GM19025 (cell line): ENCODE data around the gene SNX33.
"Not testable (repeated sequence)": the region's sequence is repeated elsewhere in the genome, so short reads cannot be mapped to it uniquely, and the experiment has no call there.

Source experiments
- ATAC-seq: cut with Tn5 transposase; IDR thresholded peaks from one replicate; pipeline ENCODE4 v1.9.1; 2021; ENCODE audit warnings: mild to moderate bottlenecking, low read depth, moderate library complexity; ENCODE audit not compliant: unreplicated experiment

SNX33 gene

DNA sequence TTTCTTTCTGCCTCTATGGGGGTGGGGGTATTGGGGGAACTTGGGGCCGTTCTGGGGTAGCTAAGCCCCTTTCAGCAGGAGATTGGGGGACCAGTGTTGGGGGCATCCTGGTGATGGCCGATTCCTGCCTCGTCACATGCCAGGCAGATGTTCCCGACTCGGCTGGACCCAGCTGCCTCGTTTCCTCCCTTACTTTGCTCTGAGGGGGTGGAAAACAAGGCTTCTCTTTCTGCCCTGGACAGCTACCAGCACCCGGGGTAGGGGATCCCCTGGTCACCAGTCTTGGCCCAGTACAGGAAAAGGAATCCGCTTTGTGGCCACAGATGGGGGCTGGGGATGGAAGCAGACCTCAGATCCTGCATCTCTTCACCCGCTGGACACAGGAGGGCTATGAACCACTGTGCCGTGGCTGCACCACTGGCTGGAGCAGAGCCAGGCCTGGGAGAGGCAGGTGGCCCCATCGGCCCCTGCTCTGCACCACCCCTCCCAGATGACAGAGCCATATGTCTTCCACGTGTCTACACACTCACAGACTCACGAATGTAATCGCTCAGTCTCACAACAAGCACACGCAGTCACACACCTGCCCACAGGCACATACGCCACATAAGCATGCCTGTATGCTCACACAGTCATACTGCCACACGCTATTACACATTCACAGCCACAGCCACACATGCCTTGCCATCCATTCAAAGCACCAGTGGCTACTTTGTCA lies 12.4 kb downstream of the SNX33 start:
- no peak for ATAC-seq

DNA sequence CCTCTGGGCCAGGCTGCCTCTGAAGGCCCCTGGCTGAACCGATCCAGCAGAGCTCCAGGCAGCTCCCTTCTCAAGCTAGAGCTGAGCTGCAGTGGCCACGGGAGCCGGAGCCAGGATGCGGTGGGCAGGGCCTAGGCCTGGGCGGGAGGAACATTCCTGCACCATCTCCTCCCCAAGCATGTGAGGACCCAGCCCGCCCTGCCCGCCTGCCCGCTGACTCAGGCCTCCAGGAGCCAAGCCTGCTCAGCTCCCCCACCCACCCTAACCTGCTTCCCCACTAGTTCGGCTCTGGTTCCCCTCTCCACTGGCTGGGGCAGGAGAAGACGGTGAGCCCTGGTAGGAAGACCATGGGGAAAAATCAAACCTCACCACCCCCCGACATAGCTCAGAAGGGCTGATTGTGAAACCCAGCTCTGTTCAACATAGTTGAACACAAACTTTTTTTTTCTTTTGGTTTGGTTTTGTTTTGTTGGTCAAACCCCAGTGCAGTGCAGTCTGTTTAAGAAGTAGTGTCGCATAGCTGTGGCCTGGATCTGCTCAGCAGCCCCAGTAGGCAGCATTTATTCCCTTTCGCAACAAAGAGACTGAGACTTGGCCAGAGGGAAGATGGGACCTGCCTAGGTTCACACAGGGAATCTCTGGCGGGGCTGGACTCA lies 13.5 kb downstream of the SNX33 start:
- no peak for ATAC-seq

DNA sequence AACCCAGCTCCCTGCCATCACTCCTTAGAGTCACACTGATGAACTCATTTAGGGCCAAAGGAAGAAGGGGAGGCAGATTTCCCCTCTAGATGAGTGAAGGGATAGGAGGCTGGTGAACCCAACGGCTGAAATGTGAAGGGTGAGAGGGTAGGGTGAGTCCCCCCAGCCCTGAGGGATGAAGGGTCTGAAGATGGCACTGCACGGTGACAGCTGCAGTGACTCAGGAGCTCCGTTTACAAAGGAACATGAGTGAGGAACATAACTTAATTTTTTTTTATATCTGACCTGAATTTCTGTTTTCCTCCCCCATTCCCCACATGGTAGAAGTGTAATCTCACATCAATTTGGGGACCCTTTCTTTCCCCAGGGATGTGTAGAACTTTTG lies 14.0 kb downstream of the SNX33 start:
- ATAC-seq, result no peak

DNA sequence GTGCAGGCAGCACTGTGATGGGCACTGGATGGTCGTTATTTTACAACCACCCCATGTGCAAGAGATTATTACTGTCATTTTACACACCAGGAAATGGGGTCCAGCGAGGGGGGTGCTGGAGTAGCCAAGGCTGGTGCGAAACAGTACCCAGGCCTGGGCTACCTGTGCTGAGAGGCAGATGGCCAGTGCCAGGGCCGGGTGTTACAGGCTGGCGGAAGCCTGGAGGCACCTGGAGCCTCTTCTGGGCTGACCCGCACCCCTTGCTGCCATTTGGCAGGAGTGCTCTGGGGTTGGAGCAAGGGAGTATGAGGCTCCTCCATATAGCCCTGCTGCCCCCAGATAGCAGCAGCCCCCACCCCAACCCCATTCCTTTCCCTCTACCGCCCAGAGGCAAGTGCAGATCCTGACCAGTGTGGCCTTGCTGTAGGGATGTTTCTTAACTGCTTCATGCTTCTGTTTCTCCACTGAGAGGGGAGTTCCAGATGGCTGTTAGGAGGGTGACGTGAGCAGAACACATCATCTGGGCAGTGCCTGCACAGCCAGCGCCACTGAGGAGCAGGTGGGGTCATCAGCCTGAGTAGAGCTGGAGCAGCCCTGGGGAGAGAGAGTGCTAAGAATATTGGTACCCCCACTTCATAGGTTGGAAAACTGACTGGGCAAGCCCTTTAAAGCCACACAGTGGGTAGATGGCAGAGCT lies 15.3 kb downstream of the SNX33 start:
- no peak for ATAC-seq

DNA sequence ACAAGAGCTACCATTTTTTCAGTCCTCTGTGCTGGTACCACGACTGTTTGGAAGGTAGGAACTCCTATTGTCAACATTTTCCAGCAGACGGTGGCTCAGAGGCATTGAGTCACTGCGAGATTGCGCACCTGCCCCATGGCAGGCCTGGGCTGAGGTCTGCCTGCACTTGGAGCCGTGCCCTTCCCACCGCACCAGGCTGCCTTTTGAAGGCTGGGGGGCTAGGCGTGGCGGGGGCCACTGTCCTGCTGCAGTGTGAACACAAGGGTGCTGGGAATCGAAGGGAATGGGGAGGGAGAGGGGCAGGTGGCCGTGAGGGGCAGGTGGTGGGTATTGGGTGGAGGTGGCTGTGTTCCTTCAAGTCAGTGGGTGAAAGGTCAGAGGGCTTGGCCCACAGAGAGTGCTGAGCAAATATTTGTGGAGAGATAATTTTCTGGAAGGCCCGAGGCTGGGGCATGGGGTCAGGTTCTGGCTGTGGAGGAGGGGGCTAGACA lies 16.3 kb downstream of the SNX33 start:
- no peak for ATAC-seq

DNA sequence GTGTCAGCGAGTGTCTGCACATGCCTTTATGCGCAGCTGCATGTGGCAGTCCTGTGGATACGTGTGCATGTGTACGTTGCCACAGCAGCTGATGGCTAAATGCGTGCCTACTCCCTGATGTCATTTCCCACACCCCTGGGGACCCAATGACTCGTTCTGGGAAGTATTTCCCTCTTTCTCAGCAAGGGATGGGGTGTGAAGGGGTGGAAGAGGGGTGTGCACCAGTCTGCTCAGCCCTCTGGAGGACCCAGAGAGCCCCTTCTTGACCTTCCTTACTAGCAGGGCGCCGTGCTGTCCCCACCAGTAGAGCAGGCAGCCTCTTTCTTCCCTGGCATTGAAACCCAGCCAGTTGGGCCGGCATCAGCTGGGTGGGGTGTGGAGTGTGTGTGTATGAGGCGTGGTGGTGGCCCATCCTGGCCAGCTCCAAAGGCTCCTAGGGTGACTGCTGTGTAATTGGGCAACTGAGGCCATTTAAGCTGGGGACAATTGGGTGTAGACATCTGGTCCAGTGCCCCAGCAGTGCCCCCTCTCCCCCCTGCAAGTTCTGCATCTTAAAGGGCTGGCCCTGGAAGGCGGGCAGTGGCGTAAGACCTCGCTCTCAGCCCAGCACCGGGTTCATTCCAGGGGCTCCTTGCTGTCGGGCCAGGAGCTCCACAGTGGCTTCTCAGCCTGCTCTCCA lies 19.2 kb downstream of the SNX33 start:
- no peak for ATAC-seq

DNA sequence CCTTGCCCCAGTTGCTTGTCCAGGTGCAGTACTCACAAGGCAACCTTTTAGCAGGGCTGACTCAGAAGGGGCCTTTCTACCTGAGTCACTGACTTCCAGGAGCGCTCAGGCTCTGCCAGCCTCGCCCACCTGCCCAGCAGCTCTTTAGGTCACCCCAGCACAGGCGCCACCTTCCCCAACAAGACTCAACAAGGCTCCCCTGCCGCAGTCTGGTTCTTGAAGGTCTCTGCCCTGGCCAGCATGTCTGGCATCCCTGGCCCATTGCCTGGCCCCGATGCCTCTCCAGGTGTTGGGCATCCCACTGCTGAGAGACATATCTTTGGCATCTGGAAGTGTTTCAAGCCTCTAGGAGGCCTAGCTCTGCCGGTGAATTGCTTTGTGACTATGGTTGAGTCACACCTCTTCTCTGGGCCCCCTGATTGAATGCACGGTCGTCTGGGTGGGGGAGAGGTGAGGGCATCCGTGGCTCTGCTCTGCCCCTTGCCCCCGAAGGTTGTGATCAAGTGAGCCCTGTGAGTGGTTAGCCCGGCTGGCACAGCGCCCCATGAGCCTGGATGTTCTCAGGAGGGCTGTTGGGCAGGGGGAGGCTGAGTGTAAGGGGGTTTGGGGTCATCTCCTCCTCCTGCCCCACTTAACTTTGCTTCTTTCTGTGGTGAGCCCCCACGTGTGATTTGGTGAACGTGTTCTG lies 21.6 kb downstream of the SNX33 start:
- no peak for ATAC-seq

DNA sequence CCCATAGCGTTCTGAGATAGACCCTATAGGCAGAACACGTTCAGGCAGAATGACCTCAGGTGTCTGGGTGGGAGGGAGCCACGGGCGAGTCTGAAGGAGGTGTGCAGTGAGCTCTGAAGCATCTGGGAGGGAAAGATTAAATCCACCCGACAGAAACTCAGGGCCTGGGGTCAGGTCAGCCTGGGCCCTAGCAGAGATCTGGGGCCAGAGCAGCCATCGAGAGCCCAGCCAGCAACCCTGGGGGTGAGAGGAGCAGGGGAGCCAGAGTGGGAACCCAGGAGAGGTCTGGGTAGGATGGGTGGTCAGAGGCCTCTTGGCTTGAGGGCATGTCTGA lies 22.1 kb downstream of the SNX33 start:
- ATAC-seq, result no peak

DNA sequence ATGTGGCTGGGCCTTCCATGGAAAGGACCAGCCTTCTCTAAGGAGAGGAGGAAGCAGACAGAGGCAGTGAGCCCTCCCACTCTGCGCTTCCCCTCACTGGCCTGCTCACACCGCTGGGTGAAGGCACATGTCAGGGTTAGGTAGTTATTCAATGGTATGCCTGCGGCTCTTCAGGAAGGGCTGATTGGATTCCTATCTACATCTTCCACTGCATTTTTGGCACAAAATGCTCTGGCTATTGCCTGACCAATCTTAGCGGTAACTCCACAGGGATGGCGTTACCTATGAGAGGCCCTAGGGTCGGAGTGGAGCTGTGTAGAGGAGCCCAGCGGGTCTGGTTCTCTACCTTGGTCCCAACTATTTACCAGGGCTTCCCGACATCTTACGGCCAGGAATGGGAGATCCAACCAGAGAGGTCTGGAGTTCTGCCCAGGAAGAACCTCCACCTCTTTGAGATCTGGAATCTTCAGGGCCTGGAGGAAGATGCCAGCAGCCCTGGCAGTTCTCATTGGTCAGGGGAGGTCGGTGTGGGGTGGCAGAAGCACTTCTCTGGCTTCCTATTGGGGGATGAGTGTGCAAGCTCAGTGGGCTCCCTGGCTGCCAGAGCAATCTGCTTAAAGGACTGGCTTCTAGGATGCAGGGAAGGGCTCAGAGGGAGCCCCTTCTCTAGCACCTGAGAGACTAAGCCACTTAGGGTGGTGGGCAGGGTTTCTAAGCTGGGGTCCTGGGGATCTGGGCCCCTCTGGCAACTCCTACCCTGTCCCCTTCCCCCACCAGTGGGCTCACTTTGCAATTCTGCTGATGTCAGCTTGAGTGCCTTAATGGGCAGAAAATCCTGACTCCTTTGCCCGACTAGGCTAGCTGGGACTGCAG lies 24.3 kb downstream of the SNX33 start:
- ATAC-seq, result no peak

DNA sequence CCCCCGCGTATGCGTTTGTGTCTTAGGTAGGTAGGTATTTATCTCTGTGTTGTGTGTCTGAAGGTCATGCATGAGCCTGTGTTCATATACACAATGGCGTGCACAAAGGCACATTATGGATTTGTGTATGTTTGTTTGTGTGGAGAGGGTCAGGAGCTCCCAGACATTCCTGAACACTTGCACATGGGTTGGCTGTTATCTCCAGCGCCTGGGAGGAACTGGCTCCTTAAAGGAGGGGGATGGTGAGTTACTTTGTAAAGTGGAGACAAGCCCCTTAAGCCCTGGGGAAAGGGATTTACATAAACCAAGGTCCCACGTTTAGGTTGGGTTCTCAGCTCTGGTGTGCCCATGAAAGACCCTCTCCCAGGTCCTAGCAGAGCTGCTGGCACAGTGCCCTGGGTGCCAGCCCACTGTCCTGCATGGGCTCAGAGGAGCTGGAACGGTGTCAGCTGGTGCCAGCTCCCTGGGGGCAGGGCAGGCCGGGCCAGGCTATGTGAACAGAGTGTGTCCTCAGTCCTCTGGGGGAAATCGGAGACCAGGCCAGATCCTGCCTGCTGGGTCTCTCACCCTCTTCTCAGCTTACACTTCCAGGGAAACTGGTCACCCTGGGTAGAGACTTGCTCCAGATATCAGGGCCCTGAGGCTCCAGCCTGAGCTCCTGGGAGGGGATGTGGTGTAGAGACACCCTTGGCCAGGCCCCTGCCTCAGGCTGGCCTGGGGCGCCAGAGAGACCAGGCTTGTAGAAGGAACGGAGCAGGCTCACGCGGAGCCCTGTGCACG lies 25.1 kb downstream of the SNX33 start:
- no peak for ATAC-seq

DNA sequence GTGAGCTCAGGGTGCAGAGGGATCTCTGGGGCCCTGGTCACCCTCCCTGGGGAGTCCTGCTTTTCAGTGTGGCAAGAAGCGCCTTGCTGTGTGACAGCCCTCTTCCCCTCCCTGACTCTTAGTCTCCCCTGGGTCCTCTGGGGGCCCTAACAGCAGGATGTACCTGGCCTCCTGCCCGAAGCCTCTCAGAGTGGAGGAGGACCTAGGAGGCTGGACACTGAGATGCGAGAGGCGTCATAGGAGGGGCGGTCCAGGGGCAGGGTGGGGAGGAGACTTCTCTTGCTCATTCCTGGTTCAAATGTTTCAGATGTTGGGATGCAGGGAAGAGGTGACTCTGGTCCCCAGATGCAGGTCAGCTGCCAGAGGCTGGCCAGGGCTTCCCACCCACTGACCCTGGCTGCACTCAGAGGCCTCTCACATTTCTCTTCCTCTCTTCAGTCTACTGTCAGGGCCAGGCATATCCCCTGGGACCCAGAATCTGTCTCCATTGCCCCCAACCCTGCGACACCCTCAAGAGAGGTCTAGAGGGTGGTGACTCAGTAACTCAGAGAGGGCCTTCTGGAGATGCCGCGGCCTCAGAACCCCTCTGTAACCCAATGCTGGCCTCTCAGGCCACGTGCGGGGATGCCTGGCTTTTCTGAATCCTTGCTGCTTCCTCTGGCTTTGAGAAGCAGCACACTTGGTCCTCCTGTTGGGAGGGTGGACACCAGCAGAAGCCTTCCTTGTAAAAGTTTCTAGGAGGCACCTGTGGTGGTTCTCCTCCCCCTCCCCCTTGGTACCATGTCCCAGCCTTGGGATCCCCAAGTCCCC lies 25.9 kb downstream of the SNX33 start:
- no peak for ATAC-seq

DNA sequence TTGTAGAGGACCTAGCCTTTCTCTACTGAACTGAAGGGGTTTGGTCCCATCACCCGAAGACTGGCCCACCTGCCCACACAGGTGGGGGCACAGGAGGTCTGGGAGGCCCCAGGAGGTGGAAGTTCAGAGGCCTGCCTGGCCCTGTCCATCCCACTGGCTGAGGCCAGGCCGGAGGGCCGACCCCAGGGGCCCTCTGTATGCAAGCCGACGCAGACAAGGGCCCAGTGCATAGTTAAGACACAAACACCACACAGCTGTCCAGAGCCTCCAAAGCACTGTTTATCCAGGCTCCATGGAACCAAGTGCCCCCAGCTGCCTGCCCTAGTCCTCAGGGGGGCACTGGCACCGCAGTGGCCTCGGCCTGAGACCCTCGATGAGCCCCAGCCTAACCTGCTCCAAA lies 26.7 kb downstream of the SNX33 start:
- no peak for ATAC-seq

DNA sequence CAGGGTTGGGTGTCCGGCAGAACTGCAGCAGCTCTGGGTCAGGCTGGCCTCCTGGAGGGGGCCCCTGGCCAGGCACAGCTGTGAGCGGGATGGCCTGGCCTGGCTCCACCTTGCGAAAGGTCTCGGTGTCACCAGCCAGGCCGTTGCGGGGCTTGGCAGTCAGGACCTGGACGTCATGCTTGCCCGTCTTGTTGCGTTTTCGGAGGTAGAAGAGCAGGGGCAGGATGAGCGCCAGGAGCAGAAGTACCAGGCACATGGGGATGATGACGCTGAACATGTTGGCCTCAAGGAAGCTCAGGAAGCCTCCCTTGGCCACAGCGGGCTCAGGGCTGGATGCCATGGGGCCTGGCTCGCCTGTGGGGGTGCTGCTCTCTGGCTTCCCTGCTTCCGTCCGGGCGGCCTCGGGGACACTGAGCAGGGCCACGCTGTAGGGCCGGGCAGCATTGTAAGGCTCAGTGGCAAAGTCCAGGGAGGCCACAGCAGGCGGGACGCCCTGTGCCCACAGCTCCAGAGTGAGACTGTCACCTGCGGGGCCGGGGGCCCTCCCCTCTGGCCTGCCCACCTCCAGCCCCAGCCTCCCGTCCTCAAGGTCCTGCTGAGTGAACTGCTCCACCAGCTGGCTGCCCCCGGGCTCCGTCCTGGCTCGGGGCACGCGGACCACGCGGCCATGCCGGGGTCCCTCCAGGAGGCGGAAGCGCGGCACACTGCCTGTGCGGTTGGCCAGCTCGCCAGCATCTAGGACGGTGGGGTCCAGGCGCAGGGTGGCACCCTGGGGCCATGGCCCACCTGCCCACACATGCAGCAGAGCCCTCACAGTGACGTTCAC lies 28.1 kb downstream of the SNX33 start:
- ATAC-seq, result no peak

DNA sequence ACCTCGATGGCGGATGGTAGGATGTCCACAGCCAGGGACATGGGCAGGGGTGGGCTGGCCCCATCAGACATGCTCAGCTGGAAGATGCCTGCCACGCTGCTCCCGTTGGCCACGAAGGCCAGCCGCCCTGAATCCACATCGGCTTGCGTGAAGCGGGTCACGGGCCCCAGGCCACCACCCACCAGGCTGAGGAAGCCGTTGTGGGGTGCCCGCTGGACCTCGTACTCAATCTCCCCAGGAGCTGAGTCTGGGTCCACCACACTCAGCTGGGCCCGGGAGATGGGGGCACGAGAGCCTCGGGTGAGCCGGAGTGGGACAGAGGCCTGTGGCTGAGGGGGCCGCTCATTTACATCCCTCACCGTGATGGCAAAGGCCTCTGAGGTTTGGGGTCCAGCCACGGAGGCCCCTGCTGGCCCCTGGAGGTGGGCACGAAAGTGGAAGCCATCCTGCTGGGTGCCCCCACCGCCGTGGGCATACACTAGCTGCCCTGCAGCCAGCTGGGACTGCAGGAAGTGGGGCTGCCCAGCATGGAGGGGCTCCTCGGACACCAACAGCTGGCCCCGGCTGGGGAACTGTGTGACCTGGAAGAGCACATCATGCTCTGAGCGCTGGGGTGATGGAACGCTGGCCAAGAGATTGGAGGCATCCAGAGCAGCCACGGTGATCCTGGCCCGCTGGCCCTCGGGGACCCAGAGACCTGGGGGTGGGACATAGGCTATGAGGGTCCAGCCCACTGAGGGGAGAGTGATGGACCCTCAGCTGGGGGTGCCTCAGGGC lies 29.2 kb downstream of the SNX33 start:
- no peak for ATAC-seq

DNA sequence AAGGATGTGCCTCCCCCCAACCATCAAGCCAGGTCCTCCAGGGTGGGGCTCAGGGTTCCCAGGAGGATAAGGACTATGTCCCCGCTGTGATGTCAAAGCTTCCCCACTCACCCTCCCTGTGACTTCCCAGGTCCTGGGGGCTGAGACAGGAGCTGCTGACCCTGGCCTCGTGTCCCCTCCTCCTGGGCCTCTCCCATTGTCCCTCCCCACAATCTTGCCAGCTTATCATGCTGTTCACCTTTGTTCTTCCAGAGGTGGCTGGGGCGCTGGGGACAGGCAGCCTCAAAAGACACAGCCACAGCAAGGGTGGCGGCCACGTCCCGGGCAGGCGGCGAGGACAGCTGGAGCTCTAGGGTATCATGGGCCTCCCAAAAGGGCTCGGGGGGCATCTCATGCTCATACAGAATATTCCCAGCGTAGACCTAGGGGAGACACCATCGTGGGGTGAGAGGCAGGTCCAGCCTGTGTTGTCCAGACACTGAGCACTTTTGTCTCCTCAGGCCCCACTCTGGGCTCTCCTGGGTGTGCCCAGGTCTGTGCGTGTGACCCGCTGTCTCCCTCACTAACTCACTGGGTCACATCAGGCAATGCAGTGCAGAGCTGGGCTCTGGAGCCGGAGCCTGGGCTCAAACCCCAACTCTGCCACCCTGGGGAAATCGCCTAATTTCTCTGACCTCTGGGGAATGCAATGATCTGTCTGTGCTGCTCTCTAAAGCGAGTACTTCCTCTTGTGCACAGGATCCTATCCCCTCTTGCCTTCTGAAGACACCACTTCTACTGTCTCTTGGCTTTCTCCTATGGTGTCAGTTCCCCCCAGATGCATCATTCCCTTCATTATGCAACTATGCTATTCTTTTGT lies 30.0 kb downstream of the SNX33 start:
- ATAC-seq, result no peak

DNA sequence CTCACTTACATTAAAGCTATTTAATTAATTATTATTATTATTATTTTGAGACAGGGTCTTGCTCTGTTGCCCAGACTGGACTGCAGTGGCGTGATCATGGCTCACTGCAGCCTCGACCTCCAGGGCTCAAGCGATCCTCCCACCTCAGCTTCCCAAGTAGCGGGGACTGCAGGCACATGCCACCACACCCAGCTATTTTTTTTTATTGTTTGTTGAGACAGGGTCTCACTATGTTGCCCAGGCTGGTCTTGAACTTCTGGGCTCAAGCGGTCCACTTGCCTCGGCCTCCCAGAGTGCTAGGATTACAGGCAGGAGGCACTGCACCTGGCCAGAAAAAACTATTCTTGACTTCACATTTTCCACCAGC lies 30.6 kb downstream of the SNX33 start:
- not testable (repeated sequence) for ATAC-seq
